LNCaP clone FGC (cell line): ENCODE measurements around the gene GMIP.
A peak's percentile ranks its signal among the peaks of the same experiment; 100 is the strongest.
"Not testable (repeated sequence)": the region's sequence is repeated elsewhere in the genome, so short reads cannot be mapped to it uniquely, and the experiment has no call there.

Experiments used
- DNase-seq: peaks from one replicate; pipeline ENCODE4 v3.0.0-alpha.2; 2011; ENCODE audit warnings: low read depth
- H3K4me3 ChIP-seq: 2 replicates; pipeline ENCODE4 v1.5.1; 2011; ENCODE audit warnings: mild to moderate bottlenecking, low read depth, low read length, control low read depth
- CTCF ChIP-seq: IDR thresholded peaks from 2 replicates; pipeline ENCODE4 v1.5.1; 2012; ENCODE audit warnings: mild to moderate bottlenecking; ENCODE audit not compliant: control insufficient read depth, insufficient read depth; ENCODE audit errors: extremely low read depth

The GMIP gene

GRCh38 chr19:19602136-19602712 lies 41.2 kb downstream of the GMIP start:
- H3K4me3 ChIP-seq, result no peak overlapping the region
- TF ChIP-seq CTCF, result no peak
- no peak for DNase-seq

- no peak overlapping the region for H3K4me3 ChIP-seq
- DNase-seq, result no peak
- TF ChIP-seq CTCF, result no peak
Measured at GRCh38 chr19:19600793-19601330, 42.6 kb downstream of the GMIP start.

GRCh38 chr19:19598728-19599451 lies 44.6 kb downstream of the GMIP start:
- H3K4me3 ChIP-seq, DNase-seq: not testable (repeated sequence)

GRCh38 chr19:19597809-19598306 lies 45.6 kb downstream of the GMIP start:
- no peak overlapping the region for H3K4me3 ChIP-seq
- TF ChIP-seq CTCF, result no peak
- no peak for DNase-seq

- H3K4me3 ChIP-seq, result no peak overlapping the region
- no peak for TF ChIP-seq CTCF
- peak; percentile 76 for DNase-seq
Measured at GRCh38 chr19:19595171-19595701, 48.2 kb downstream of the GMIP start.

GRCh38 chr19:19594381-19594780 lies 49.1 kb downstream of the GMIP start:
- DNase-seq, result no peak
- no peak overlapping the region for H3K4me3 ChIP-seq
- TF ChIP-seq CTCF, result no peak

- DNase-seq, result no peak
- TF ChIP-seq CTCF, result no peak
- H3K4me3 ChIP-seq, result no peak overlapping the region
Measured at GRCh38 chr19:19592690-19593089, 50.8 kb downstream of the GMIP start.
